ENCODE results near the gene ADSL. TPM values are rescaled to one million over a fixed set of nuclear protein-coding genes. Genes with fewer than 3 reads are reported as not detected.

ADSL gene
- total and polyA plus RNA-seq, 2 donors (not counting 1 experiment from before 2014, with no cell fraction given) = 61.0 to 63.8 TPM

- CTCF ChIA-PET = interaction anchor here (3.2 to 5.3 kb wide), 2 partner anchors 14 to 53 kb away, joined by 15 to 28 read pairs; no protein-coding TSS in a partner anchor
- peak overlapping the region; percentile 87 for H3K27ac Mint-ChIP-seq
- Histone ChIP-seq H3K9ac (ENCODE audit: low read length) (no peak overlapping the region), H2AFZ (ENCODE audit: insufficient read depth, low read depth, low read length, poor library complexity, severe bottlenecking) (no peak overlapping the region), H3K79me2 (ENCODE audit: control insufficient read depth, insufficient read depth, low read length) (peaks cover 86% of the 10 kb centered on the region), H3K27me3 (replicated peaks in 1 of 4; ENCODE audit: control extremely low read depth in 1 of 4, control insufficient read depth in 3 of 4, insufficient read depth in 4 of 4, low read length in 3 of 4) (no peaks in the 10 kb centered on the region), H3K36me3 (replicated peaks in 1 of 2; ENCODE audit: control extremely low read depth in 1 of 2, control insufficient read depth in 1 of 2, extremely low read depth in 1 of 2, insufficient read depth in 2 of 2, low read length in 1 of 2) (peaks cover 0 to 2% of the 10 kb centered on the region in 2 experiments), H3K4me3 (ENCODE audit: control extremely low read depth in 1 of 5, extremely low read depth in 1 of 5, insufficient read depth in 1 of 5, low read depth in 2 of 5, low read length in 4 of 5) (no peak overlapping the region), H3K9me3 (ENCODE audit: control extremely low read depth in 1 of 3, control insufficient read depth in 2 of 3, insufficient read depth in 1 of 3, low read length in 2 of 3) (no peaks in the 10 kb centered on the region), H3K27ac (ENCODE audit: low read length in 2 of 2) (peak overlapping the region; percentile 39 to 87), H3K4me1 (ENCODE audit: control insufficient read depth in 2 of 2, insufficient read depth in 2 of 2, low read length in 2 of 2) (peaks cover 68 to 81% of the 10 kb centered on the region in 2 donors), H4K20me1 (ENCODE audit: control insufficient read depth, insufficient read depth, low read length, poor library complexity, severe bottlenecking) (no peaks in the 10 kb centered on the region), H3K4me2 (replicated peaks; ENCODE audit: low read depth, low read length, poor library complexity, severe bottlenecking) (peak overlapping the region; percentile 4)
- DNase-seq (no peak), ATAC-seq (ENCODE audit: low read depth) (no peak)
- WGBS (ENCODE audit: insufficient coverage) = no CpG with 5 or more reads among the region's 3 CpGs
- intact Hi-C loops (cut with micrococcal nuclease) = no loop called here
- H3K4me3 Mint-ChIP-seq = peak overlapping the region; percentile 44
- no peaks in the 10 kb centered on the region for H3K9me3 Mint-ChIP-seq (ENCODE audit: insufficient read depth)
- TF ChIP-seq CTCF (IDR thresholded peaks at IDR 0.05) = no peak
- TF ChIP-seq EZH2 (IDR thresholded peaks at IDR 0.05; ENCODE audit: borderline replicate concordance, insufficient read depth, low read depth, low read length, poor library complexity, severe bottlenecking) = no peak
- H3K4me1 Mint-ChIP-seq = peaks cover 69% of the 10 kb centered on the region
- H3K27me3 Mint-ChIP-seq = no peaks in the 10 kb centered on the region
- POLR2A ChIA-PET = interaction anchor here (0.7 kb wide), 1 partner anchor 16 kb away, joined by 5 read pairs; no protein-coding TSS in a partner anchor
Observed at GRCh38 chr22:40383905-40384304, 37.6 kb downstream of the ADSL start.

- Mint-ChIP-seq H3K4me3 (peak overlapping the region; percentile 85), H3K9me3 (ENCODE audit: insufficient read depth) (no peaks in the 10 kb centered on the region), H3K27me3 (no peaks in the 10 kb centered on the region), H3K4me1 (peaks cover 63% of the 10 kb centered on the region), H3K27ac (peak overlapping the region; percentile 92)
- Histone ChIP-seq H4K20me1 (ENCODE audit: control insufficient read depth, insufficient read depth, low read length, poor library complexity, severe bottlenecking) (no peaks in the 10 kb centered on the region), H3K4me2 (replicated peaks; ENCODE audit: low read depth, low read length, poor library complexity, severe bottlenecking) (peak overlapping the region; percentile 70), H3K4me3 (ENCODE audit: control extremely low read depth in 1 of 5, extremely low read depth in 1 of 5, insufficient read depth in 1 of 5, low read depth in 2 of 5, low read length in 4 of 5) (peak overlapping the region; percentile 18 to 63 (median 50)), H3K9me3 (ENCODE audit: control extremely low read depth in 1 of 3, control insufficient read depth in 2 of 3, insufficient read depth in 1 of 3, low read length in 2 of 3) (no peaks in the 10 kb centered on the region), H3K27ac (ENCODE audit: low read length in 2 of 2) (peak overlapping the region; percentile 82 to 87), H3K4me1 (ENCODE audit: control insufficient read depth in 2 of 2, insufficient read depth in 2 of 2, low read length in 2 of 2) (peaks cover 59 to 75% of the 10 kb centered on the region in 2 donors), H3K79me2 (ENCODE audit: control insufficient read depth, insufficient read depth, low read length) (peaks cover 83% of the 10 kb centered on the region), H3K36me3 (replicated peaks in 1 of 2; ENCODE audit: control extremely low read depth in 1 of 2, control insufficient read depth in 1 of 2, extremely low read depth in 1 of 2, insufficient read depth in 2 of 2, low read length in 1 of 2) (peaks cover 0 to 2% of the 10 kb centered on the region in 2 experiments), H3K9ac (ENCODE audit: low read length) (peak overlapping the region; percentile 47), H3K27me3 (replicated peaks in 1 of 4; ENCODE audit: control extremely low read depth in 1 of 4, control insufficient read depth in 3 of 4, insufficient read depth in 4 of 4, low read length in 3 of 4) (no peaks in the 10 kb centered on the region), H2AFZ (ENCODE audit: insufficient read depth, low read depth, low read length, poor library complexity, severe bottlenecking) (peak overlapping the region; percentile 70)
- WGBS (ENCODE audit: insufficient coverage) = 5% methylated on average over 10 of the region's 10 CpGs
- DNase-seq (peak; percentile 82), ATAC-seq (ENCODE audit: low read depth) (peak; percentile 98)
- ChIA-PET POLR2A (interaction anchor here (0.8 to 1.7 kb wide), 4 partner anchors 25 to 191 kb away, joined by 3 to 11 read pairs (median 4); no protein-coding TSS in a partner anchor), CTCF (interaction anchor here (0.5 to 5.3 kb wide), 13 partner anchors 8 to 1230 kb away, joined by 3 to 28 read pairs (median 4); partner anchors contain the start of gene ADSL)
- TF ChIP-seq CTCF (IDR thresholded peaks at IDR 0.05) = peak; percentile 30
- no peak for TF ChIP-seq EZH2 (IDR thresholded peaks at IDR 0.05; ENCODE audit: borderline replicate concordance, insufficient read depth, low read depth, low read length, poor library complexity, severe bottlenecking)
- intact Hi-C loops (cut with micrococcal nuclease) = loop anchor here (1.0 to 5.0 kb wide), 5 partner anchors 9 to 102 kb away; partner anchors contain the start of gene SGSM3
Observed at GRCh38 chr22:40385036-40385782, 38.9 kb downstream of the ADSL start.

Data from B cell (primary cell).